Activated CD8-positive, alpha-beta memory T cell treated with anti-CD3 and anti-CD28 coated beads for 48 hours (primary cell): ENCODE data around the gene GPHN.

ENCODE experiments used
- DNase-seq, 3 experiments: peaks; one replicate each; pipeline ENCODE4 v3.0.0-alpha.2; 2020; ENCODE audit warnings: low read depth in 2 of 3, low spot score in 2 of 3

Gene GPHN

GRCh38 chr14:66916421-66916820 is 408.5 kb downstream of the GPHN start:
- DNase-seq: no peak

GRCh38 chr14:66918527-66918926 is 410.6 kb downstream of the GPHN start:
- no peak for DNase-seq

- DNase-seq: no peak
Measured at GRCh38 chr14:66920196-66920595, 412.2 kb downstream of the GPHN start.

- no peak for DNase-seq
Measured at GRCh38 chr14:66923251-66923650, 415.3 kb downstream of the GPHN start.

- DNase-seq: no peak
Measured at GRCh38 chr14:66939409-66939808, 431.5 kb downstream of the GPHN start.

- DNase-seq: no peak
Measured at GRCh38 chr14:66944872-66945271, 436.9 kb downstream of the GPHN start.

- DNase-seq: no peak
Measured at GRCh38 chr14:66955159-66955558, 447.2 kb downstream of the GPHN start.

- no peak for DNase-seq
Measured at GRCh38 chr14:66959437-66960050, 451.6 kb downstream of the GPHN start.

- no peak for DNase-seq
Measured at GRCh38 chr14:66965831-66966230, 457.9 kb downstream of the GPHN start.

- DNase-seq: no peak
Measured at GRCh38 chr14:66972469-66972868, 464.5 kb downstream of the GPHN start.

GRCh38 chr14:66974397-66975025 is 466.6 kb downstream of the GPHN start:
- no peak for DNase-seq

- DNase-seq: no peak
Measured at GRCh38 chr14:66975251-66975650, 467.3 kb downstream of the GPHN start.

GRCh38 chr14:66979101-66979974 is 471.4 kb downstream of the GPHN start:
- no peak for DNase-seq

- no peak for DNase-seq
Measured at GRCh38 chr14:66982247-66982646, 474.3 kb downstream of the GPHN start.

GRCh38 chr14:66992776-66993175 is 484.8 kb downstream of the GPHN start:
- no peak for DNase-seq

GRCh38 chr14:66993512-66993911 is 485.6 kb downstream of the GPHN start:
- no peak for DNase-seq

GRCh38 chr14:66998013-66998412 is 490.1 kb downstream of the GPHN start:
- DNase-seq: no peak

- DNase-seq: no peak
Measured at GRCh38 chr14:66999978-67000377, 492.0 kb downstream of the GPHN start.

- DNase-seq: no peak
Measured at GRCh38 chr14:67002994-67003753, 495.2 kb downstream of the GPHN start.

- no peak for DNase-seq
Measured at GRCh38 chr14:67004521-67004920, 496.6 kb downstream of the GPHN start.

- DNase-seq: no peak
Measured at GRCh38 chr14:67010602-67011001, 502.7 kb downstream of the GPHN start.
